PFSK-1 (cell line): ENCODE measurements around the gene IFITM2.

Source experiments
- POLR2AphosphoS5 ChIP-seq: IDR thresholded peaks from 2 replicates; pipeline ENCODE4 v1.6.1; 2012; ENCODE audit warnings: low read depth, mild to moderate bottlenecking, control low read depth, low read length, moderate library complexity
- TAF1 ChIP-seq: IDR thresholded peaks from 2 replicates; pipeline ENCODE4 v1.6.1; 2012; ENCODE audit warnings: low read length, control low read depth, borderline replicate concordance; ENCODE audit not compliant: insufficient read depth
- TF ChIP-seq, protein P1 (sequence below), 2 experiments: IDR thresholded peaks; 2 replicates each; pipeline versions ENCODE4 v1.6.1 to v1.8.0; 2011 to 2012; ENCODE audit warnings: low read depth in 2 of 2, low read length in 2 of 2, control low read depth in 1 of 2, inconsistent platforms in 1 of 2, mild to moderate bottlenecking in 1 of 2, moderate library complexity in 1 of 2; ENCODE audit not compliant: insufficient read depth in 1 of 2

DNA sequence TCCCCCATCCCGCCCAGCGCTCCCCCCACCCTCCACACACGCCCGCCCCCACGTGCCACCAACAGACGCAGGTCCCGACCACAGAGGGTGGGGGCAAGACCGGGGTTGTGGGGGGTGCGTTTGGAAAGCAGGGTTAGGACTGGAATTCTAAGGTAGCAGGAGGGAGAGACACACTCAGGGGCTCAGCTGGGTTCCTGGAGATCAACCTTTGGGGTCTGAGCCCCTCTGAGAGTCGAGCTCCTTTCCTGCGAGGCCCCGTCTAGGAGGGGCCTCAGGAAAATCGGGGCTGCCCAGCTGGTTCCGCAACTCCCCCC is 18.3 kb upstream of the IFITM2 start:
- TF ChIP-seq POLR2AphosphoS5: no peak
- TF ChIP-seq, protein P1, sequence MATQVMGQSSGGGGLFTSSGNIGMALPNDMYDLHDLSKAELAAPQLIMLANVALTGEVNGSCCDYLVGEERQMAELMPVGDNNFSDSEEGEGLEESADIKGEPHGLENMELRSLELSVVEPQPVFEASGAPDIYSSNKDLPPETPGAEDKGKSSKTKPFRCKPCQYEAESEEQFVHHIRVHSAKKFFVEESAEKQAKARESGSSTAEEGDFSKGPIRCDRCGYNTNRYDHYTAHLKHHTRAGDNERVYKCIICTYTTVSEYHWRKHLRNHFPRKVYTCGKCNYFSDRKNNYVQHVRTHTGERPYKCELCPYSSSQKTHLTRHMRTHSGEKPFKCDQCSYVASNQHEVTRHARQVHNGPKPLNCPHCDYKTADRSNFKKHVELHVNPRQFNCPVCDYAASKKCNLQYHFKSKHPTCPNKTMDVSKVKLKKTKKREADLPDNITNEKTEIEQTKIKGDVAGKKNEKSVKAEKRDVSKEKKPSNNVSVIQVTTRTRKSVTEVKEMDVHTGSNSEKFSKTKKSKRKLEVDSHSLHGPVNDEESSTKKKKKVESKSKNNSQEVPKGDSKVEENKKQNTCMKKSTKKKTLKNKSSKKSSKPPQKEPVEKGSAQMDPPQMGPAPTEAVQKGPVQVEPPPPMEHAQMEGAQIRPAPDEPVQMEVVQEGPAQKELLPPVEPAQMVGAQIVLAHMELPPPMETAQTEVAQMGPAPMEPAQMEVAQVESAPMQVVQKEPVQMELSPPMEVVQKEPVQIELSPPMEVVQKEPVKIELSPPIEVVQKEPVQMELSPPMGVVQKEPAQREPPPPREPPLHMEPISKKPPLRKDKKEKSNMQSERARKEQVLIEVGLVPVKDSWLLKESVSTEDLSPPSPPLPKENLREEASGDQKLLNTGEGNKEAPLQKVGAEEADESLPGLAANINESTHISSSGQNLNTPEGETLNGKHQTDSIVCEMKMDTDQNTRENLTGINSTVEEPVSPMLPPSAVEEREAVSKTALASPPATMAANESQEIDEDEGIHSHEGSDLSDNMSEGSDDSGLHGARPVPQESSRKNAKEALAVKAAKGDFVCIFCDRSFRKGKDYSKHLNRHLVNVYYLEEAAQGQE (IDR thresholded peaks at IDR 0.05; ENCODE audit: insufficient read depth in 1 of 2, low read depth in 2 of 2, low read length in 2 of 2): no peak
- TF ChIP-seq TAF1: no peak
